Measurements from ENCODE around the gene LETM1.

LETM1 gene

GRCh38 chr4:1805493-1806222, 50.3 kb downstream of the LETM1 start:
- ATAC-seq = no peak

DNA sequence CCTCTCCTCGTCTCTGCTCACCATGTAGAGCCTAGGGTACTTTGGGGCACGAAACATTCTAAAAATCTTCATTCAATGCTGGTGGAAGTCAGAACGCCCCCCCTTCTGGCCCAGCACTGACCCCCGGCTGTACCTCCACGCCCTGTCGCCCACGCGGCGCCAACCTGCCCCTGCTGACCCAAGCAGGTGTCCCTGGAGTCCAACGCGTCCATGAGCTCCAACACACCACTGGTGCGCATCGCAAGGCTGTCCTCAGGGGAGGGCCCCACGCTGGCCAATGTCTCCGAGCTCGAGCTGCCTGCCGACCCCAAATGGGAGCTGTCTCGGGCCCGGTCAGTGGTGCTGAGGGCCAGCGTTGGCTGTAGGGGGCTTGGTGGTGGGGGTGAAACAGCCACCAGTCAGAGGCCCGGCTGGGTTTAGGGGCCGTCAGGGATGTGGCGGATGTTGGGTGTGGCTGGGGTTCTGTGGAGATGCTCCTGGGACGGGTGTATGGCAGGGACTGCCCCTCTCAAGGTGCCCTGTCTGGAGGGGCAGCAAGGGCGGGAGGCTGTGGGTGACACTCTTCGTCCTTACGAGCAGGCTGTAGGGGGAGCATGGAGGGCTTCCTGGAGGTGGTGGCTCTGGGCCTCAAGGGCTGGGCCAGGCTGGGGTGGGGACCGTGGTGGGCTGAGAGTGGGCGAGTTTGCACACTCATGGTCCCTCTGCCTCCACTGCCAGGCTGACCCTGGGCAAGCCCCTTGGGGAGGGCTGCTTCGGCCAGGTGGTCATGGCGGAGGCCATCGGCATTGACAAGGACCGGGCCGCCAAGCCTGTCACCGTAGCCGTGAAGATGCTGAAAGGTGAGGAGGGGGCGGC, 51.1 kb downstream of the LETM1 start:
- no peak for ATAC-seq

- ATAC-seq = no peak
These were observed 52.2 kb downstream of the LETM1 start for GRCh38 chr4:1803523-1804423.

GRCh38 chr4:1802720-1803522, 53.0 kb downstream of the LETM1 start:
- ATAC-seq = no peak

- ATAC-seq = no peak
These were observed 53.7 kb downstream of the LETM1 start for GRCh38 chr4:1802151-1802715.

DNA sequence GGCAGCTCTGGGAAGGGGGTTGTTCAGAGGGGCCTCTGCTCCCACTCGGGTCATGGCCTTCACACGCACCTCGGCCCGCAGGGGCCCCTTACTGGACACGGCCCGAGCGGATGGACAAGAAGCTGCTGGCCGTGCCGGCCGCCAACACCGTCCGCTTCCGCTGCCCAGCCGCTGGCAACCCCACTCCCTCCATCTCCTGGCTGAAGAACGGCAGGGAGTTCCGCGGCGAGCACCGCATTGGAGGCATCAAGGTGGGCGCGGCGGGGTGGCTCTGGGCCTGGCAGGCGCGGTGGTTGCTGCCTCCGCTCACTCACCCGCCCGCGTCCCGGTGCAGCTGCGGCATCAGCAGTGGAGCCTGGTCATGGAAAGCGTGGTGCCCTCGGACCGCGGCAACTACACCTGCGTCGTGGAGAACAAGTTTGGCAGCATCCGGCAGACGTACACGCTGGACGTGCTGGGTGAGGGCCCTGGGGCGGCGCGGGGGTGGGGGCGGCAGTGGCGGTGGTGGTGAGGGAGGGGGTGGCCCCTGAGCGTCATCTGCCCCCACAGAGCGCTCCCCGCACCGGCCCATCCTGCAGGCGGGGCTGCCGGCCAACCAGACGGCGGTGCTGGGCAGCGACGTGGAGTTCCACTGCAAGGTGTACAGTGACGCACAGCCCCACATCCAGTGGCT, 54.5 kb downstream of the LETM1 start:
- ATAC-seq = no peak

GRCh38 chr4:1800805-1801204, 55.2 kb downstream of the LETM1 start:
- ATAC-seq = no peak

GRCh38 chr4:1799387-1800375, 56.3 kb downstream of the LETM1 start:
- ATAC-seq = no peak

DNA sequence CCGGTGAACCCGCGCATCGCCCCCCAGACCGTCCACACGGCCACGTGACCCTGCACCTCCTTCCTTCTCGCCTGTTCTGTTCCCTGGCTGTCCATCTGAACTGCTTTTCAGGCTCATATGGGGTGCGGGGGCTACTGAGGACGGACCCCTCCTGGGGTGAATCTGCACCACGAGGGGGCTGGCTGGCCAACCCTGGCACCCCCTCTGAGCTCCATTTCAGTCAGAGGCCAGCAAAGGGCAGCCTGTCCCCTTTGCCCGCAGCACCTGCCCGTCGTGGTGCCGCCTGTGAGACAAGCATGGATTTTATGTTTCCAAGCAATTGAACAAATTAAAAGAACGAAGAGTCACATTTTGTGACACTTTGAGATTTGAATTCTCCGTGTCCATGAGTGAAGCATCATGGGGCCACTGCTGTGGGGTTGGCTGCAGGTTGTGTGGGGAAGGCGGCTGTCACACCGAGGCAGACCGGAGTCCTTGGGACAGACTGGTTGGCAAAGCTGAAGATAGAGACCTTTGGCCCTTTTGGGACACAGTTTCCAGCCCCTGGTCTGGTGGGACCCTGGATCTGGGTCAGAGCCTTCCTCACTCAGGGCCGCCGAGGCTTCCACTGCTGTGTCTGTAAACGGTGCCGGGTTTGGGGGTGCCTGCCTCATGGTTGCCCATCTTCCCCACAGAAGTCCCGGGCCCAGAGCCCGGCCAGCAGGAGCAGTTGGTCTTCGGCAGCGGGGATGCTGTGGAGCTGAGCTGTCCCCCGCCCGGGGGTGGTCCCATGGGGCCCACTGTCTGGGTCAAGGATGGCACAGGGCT, 57.2 kb downstream of the LETM1 start:
- no peak for ATAC-seq

DNA sequence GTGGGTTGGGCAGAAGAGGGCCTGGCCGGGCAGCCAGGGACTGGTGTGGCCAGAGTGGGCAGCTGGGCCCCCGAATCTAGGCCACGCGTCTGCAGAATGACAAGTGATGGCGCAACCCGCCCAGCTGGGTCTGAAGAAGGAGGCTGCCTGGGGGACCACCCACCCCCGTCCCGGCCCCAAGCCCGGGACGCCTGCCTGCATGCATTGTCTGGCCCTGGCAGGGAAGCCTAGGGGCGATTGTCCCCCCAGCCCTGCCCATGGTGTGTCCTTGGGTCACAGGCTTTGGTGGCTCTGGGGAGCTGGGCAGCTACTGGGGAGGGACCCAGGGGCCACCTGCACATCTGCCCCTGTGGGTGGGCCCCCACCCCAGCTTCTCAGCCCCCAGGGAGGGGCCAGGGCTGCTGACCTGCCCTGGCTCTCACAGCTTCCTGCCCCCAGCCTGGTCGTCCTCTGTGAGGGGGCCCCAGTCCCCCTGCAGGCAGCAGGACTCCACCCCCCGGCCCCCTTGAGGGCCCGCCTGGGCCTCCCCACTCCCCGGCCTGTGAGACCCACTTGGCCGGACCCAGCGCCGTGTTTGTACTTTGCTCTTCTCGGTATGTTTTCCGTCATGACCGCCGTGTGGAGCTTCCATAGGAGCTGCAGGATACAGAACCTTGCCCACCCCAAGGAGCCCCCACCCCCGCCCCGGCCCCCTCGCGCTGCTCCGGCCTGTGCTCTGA, 57.9 kb downstream of the LETM1 start:
- ATAC-seq = no peak

- ATAC-seq = no peak
These were observed 58.6 kb downstream of the LETM1 start for GRCh38 chr4:1797298-1797860.

GRCh38 chr4:1796486-1797204, 59.3 kb downstream of the LETM1 start:
- no peak for ATAC-seq

DNA sequence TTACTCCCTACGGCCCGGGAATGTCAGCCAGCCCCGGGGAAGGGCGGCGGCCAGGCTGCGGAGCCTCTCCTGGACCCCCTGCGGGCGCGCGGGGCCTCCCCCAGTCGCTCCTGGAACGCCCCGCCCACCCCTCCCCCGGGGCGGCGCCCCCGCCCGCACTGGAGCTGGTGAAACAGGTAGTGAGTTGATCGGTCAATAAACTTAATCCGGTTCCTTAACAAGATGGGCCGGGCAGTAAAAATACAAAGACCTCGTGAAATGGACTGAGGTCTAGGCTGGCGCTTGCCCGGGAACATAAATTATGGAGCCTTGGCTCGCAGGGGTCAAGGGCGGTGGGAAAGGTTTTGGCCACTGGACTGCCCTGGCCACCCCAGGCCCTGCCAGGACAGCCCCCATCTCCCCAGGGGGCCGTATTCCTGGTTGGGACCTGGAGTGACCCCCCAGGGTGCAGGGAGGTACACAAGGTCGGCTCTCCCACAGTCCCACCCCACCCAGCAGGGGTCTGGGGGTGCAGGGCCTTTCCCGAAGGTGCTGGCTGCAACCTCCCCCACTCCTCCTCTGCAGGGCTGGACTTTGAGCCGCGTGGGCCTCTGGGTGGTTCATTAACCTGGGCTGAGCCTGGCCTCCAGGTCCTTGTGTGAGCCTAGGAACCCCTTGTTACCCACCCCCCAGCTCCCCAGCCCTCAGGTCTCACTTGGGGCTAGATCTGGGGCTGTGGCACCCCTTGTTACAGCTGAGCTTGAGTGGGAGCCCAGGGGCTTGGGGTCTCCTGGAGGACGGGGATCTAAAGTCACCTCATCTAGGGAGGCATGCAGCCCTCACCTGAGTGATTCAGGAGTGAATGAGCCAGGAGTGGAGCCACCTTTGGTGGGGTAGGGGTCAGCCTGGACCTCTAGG, 60.4 kb downstream of the LETM1 start:
- ATAC-seq = no peak

- ATAC-seq = no peak
These were observed 61.1 kb downstream of the LETM1 start for GRCh38 chr4:1794809-1795298.

GRCh38 chr4:1793940-1794808, 61.8 kb downstream of the LETM1 start:
- ATAC-seq = no peak
